HuH-7.5 (cell line): Measurements from ENCODE around the gene FYCO1.

Experiments used
- DNase-seq: peaks from one replicate; pipeline ENCODE4 v3.0.0; 2011; ENCODE audit warnings: low spot score

FYCO1 gene

GRCh38 chr3:45965253-45965652 lies 30.4 kb downstream of the FYCO1 start:
- no peak for DNase-seq

GRCh38 chr3:45964139-45964538 lies 31.5 kb downstream of the FYCO1 start:
- no peak for DNase-seq

GRCh38 chr3:45962033-45962432 lies 33.6 kb downstream of the FYCO1 start:
- no peak for DNase-seq

- DNase-seq: no peak
Measured at GRCh38 chr3:45960289-45960688, 35.3 kb downstream of the FYCO1 start.

GRCh38 chr3:45959201-45959600 lies 36.4 kb downstream of the FYCO1 start:
- DNase-seq: no peak

GRCh38 chr3:45958321-45958791 lies 37.3 kb downstream of the FYCO1 start:
- no peak for DNase-seq

- no peak for DNase-seq
Measured at GRCh38 chr3:45957586-45957985, 38.0 kb downstream of the FYCO1 start.

- DNase-seq: no peak
Measured at GRCh38 chr3:45955706-45956105, 39.9 kb downstream of the FYCO1 start.

GRCh38 chr3:45955017-45955647 lies 40.5 kb downstream of the FYCO1 start:
- no peak for DNase-seq

- DNase-seq: no peak
Measured at GRCh38 chr3:45954306-45954705, 41.3 kb downstream of the FYCO1 start.

GRCh38 chr3:45953536-45953935 lies 42.1 kb downstream of the FYCO1 start:
- DNase-seq: no peak

- DNase-seq: no peak
Measured at GRCh38 chr3:45952456-45952855, 43.2 kb downstream of the FYCO1 start.

GRCh38 chr3:45951946-45952345 lies 43.7 kb downstream of the FYCO1 start:
- DNase-seq: no peak

- DNase-seq: no peak
Measured at GRCh38 chr3:45950686-45951600, 44.7 kb downstream of the FYCO1 start.

- no peak for DNase-seq
Measured at GRCh38 chr3:45950131-45950530, 45.5 kb downstream of the FYCO1 start.

- DNase-seq: no peak
Measured at GRCh38 chr3:45949432-45949831, 46.2 kb downstream of the FYCO1 start.

GRCh38 chr3:45948881-45949280 lies 46.7 kb downstream of the FYCO1 start:
- DNase-seq: no peak

- DNase-seq: no peak
Measured at GRCh38 chr3:45948311-45948781, 47.3 kb downstream of the FYCO1 start.

- no peak for DNase-seq
Measured at GRCh38 chr3:45947361-45947760, 48.3 kb downstream of the FYCO1 start.

GRCh38 chr3:45946875-45947274 lies 48.7 kb downstream of the FYCO1 start:
- no peak for DNase-seq

- no peak for DNase-seq
Measured at GRCh38 chr3:45946307-45946706, 49.3 kb downstream of the FYCO1 start.

- no peak for DNase-seq
Measured at GRCh38 chr3:45944830-45945620, 50.6 kb downstream of the FYCO1 start.
